Activated T-helper 17 cell treated with anti-CD3 and anti-CD28 coated beads, Interleukin-2, amount 50 U/mL, for 72 hours (primary cell): ENCODE measurements around the gene NDUFAF2. TPM values are rescaled to one million over a fixed set of nuclear protein-coding genes. Genes with fewer than 3 reads are reported as not detected.

Source experiments
- ATAC-seq: fragments of 150-1000 bp; cut with Tn5 transposase; replicated peaks from 2 replicates; pipeline ENCODE4 v1.10.0; 2021; ENCODE audit warnings: mild to moderate bottlenecking, moderate library complexity
- H3K27ac Mint-ChIP-seq: one replicate; pipeline ENCODE4 v1.8.0; 2022; ENCODE audit warnings: mixed read lengths
- H3K27me3 Mint-ChIP-seq: one replicate; pipeline ENCODE4 v1.8.0; 2022; ENCODE audit warnings: mixed read lengths
- H3K36me3 Mint-ChIP-seq: one replicate; pipeline ENCODE4 v1.8.0; 2022; ENCODE audit warnings: low read depth, mild to moderate bottlenecking, mixed read lengths
- H3K4me1 Mint-ChIP-seq: one replicate; pipeline ENCODE4 v1.8.0; 2022; ENCODE audit warnings: mixed read lengths
- H3K4me3 Mint-ChIP-seq: one replicate; pipeline ENCODE4 v1.8.0; 2022; ENCODE audit warnings: mild to moderate bottlenecking, mixed read lengths
- H3K9me3 Mint-ChIP-seq: one replicate; pipeline ENCODE4 v1.8.0; 2022; ENCODE audit warnings: mixed read lengths
- total RNA-seq, 2 donors: library from RNA; stranded (reverse); gene quantifications; one replicate each; pipeline ENCODE4 v1.2.3, GENCODE V29; 2022

The NDUFAF2 gene
- total RNA-seq, 2 donors from 2014 or later, result 13.6 to 30.4 TPM

GRCh38 chr5:61048534-61048933 lies 103.5 kb downstream of the NDUFAF2 start:
- peak; percentile 61 for ATAC-seq
- peaks cover 6% of the 10 kb centered on the region for H3K9me3 Mint-ChIP-seq

GRCh38 chr5:61050292-61050691 lies 105.3 kb downstream of the NDUFAF2 start:
- Mint-ChIP-seq H3K9me3 (peaks cover 3% of the 10 kb centered on the region), H3K4me1 (peaks cover 6% of the 10 kb centered on the region), H3K36me3 (no peaks in the 10 kb centered on the region), H3K4me3 (no peak overlapping the region), H3K27me3 (no peaks in the 10 kb centered on the region), H3K27ac (no peak overlapping the region)
- no peak for ATAC-seq

More at GRCh38 chr5:61048534-61048933, 103.5 kb downstream of the NDUFAF2 start:
- Mint-ChIP-seq H3K27ac (no peak overlapping the region), H3K27me3 (no peaks in the 10 kb centered on the region), H3K4me1 (peaks cover 5% of the 10 kb centered on the region), H3K36me3 (no peaks in the 10 kb centered on the region), H3K4me3 (no peak overlapping the region)

- Mint-ChIP-seq H3K9me3 (peaks cover 3% of the 10 kb centered on the region), H3K36me3 (no peaks in the 10 kb centered on the region), H3K4me3 (no peak overlapping the region), H3K4me1 (peaks cover 9% of the 10 kb centered on the region), H3K27me3 (no peaks in the 10 kb centered on the region), H3K27ac (no peak overlapping the region)
- no peak for ATAC-seq
Measured at GRCh38 chr5:61051267-61051666, 106.3 kb downstream of the NDUFAF2 start.

- Mint-ChIP-seq H3K27me3 (no peaks in the 10 kb centered on the region), H3K36me3 (no peaks in the 10 kb centered on the region), H3K27ac (no peak overlapping the region), H3K9me3 (peaks cover 3% of the 10 kb centered on the region), H3K4me3 (no peak overlapping the region), H3K4me1 (peaks cover 9% of the 10 kb centered on the region)
- ATAC-seq, result peak; percentile 78
Measured at GRCh38 chr5:61052882-61053281, 107.9 kb downstream of the NDUFAF2 start.

GRCh38 chr5:61053937-61054336 lies 108.9 kb downstream of the NDUFAF2 start:
- ATAC-seq, result no peak
- H3K36me3 Mint-ChIP-seq, result no peaks in the 10 kb centered on the region
- no peak overlapping the region for H3K4me3 Mint-ChIP-seq
- peaks cover 3% of the 10 kb centered on the region for H3K4me1 Mint-ChIP-seq
- H3K27me3 Mint-ChIP-seq, result no peaks in the 10 kb centered on the region
- no peaks in the 10 kb centered on the region for H3K9me3 Mint-ChIP-seq
- no peak overlapping the region for H3K27ac Mint-ChIP-seq

GRCh38 chr5:61055434-61056006 lies 110.5 kb downstream of the NDUFAF2 start:
- Mint-ChIP-seq H3K4me3 (no peak overlapping the region), H3K9me3 (no peaks in the 10 kb centered on the region), H3K27me3 (no peaks in the 10 kb centered on the region), H3K36me3 (no peaks in the 10 kb centered on the region), H3K4me1 (peaks cover 3% of the 10 kb centered on the region), H3K27ac (no peak overlapping the region)
- ATAC-seq, result no peak

GRCh38 chr5:61059499-61059898 lies 114.5 kb downstream of the NDUFAF2 start:
- H3K27me3 Mint-ChIP-seq, result no peaks in the 10 kb centered on the region
- H3K4me3 Mint-ChIP-seq, result no peak overlapping the region
- H3K4me1 Mint-ChIP-seq, result peaks cover 3% of the 10 kb centered on the region
- no peak for ATAC-seq
- H3K36me3 Mint-ChIP-seq, result no peaks in the 10 kb centered on the region
- H3K27ac Mint-ChIP-seq, result no peak overlapping the region
- peaks cover 7% of the 10 kb centered on the region for H3K9me3 Mint-ChIP-seq

GRCh38 chr5:61069150-61069549 lies 124.1 kb downstream of the NDUFAF2 start:
- ATAC-seq, result no peak
- H3K9me3 Mint-ChIP-seq, result no peaks in the 10 kb centered on the region
- no peaks in the 10 kb centered on the region for H3K27me3 Mint-ChIP-seq
- H3K27ac Mint-ChIP-seq, result no peak overlapping the region
- no peaks in the 10 kb centered on the region for H3K4me1 Mint-ChIP-seq
- H3K4me3 Mint-ChIP-seq, result no peak overlapping the region
- H3K36me3 Mint-ChIP-seq, result peaks cover 6% of the 10 kb centered on the region

- peaks cover 21% of the 10 kb centered on the region for H3K36me3 Mint-ChIP-seq
- no peak for ATAC-seq
- no peaks in the 10 kb centered on the region for H3K9me3 Mint-ChIP-seq
- no peak overlapping the region for H3K27ac Mint-ChIP-seq
- H3K4me3 Mint-ChIP-seq, result no peak overlapping the region
- no peaks in the 10 kb centered on the region for H3K4me1 Mint-ChIP-seq
- no peaks in the 10 kb centered on the region for H3K27me3 Mint-ChIP-seq
Measured at GRCh38 chr5:61071526-61071925, 126.5 kb downstream of the NDUFAF2 start.

GRCh38 chr5:61076626-61077025 lies 131.6 kb downstream of the NDUFAF2 start:
- Mint-ChIP-seq H3K36me3 (peaks cover 27% of the 10 kb centered on the region), H3K4me1 (no peaks in the 10 kb centered on the region), H3K4me3 (no peak overlapping the region), H3K27ac (no peak overlapping the region), H3K27me3 (no peaks in the 10 kb centered on the region), H3K9me3 (no peaks in the 10 kb centered on the region)
- ATAC-seq, result no peak

- Mint-ChIP-seq H3K27ac (no peak overlapping the region), H3K27me3 (no peaks in the 10 kb centered on the region), H3K4me3 (no peak overlapping the region), H3K9me3 (peaks cover 5% of the 10 kb centered on the region), H3K36me3 (peaks cover 12% of the 10 kb centered on the region), H3K4me1 (no peaks in the 10 kb centered on the region)
- no peak for ATAC-seq
Measured at GRCh38 chr5:61081741-61082140, 136.7 kb downstream of the NDUFAF2 start.

GRCh38 chr5:61082516-61083280 lies 137.7 kb downstream of the NDUFAF2 start:
- peaks cover 12% of the 10 kb centered on the region for H3K36me3 Mint-ChIP-seq
- H3K4me1 Mint-ChIP-seq, result no peaks in the 10 kb centered on the region
- ATAC-seq, result no peak
- H3K4me3 Mint-ChIP-seq, result no peak overlapping the region
- H3K9me3 Mint-ChIP-seq, result peaks cover 5% of the 10 kb centered on the region
- H3K27ac Mint-ChIP-seq, result no peak overlapping the region
- H3K27me3 Mint-ChIP-seq, result no peaks in the 10 kb centered on the region

GRCh38 chr5:61084658-61085057 lies 139.7 kb downstream of the NDUFAF2 start:
- Mint-ChIP-seq H3K4me1 (no peaks in the 10 kb centered on the region), H3K36me3 (peaks cover 6% of the 10 kb centered on the region), H3K27ac (no peak overlapping the region), H3K9me3 (peaks cover 5% of the 10 kb centered on the region), H3K4me3 (no peak overlapping the region), H3K27me3 (no peaks in the 10 kb centered on the region)
- ATAC-seq, result no peak

GRCh38 chr5:61085885-61086284 lies 140.9 kb downstream of the NDUFAF2 start:
- Mint-ChIP-seq H3K36me3 (peaks cover 6% of the 10 kb centered on the region), H3K4me3 (no peak overlapping the region), H3K27ac (no peak overlapping the region), H3K4me1 (no peaks in the 10 kb centered on the region), H3K27me3 (no peaks in the 10 kb centered on the region), H3K9me3 (peaks cover 5% of the 10 kb centered on the region)
- ATAC-seq, result no peak

- H3K4me3 Mint-ChIP-seq, result no peak overlapping the region
- H3K27me3 Mint-ChIP-seq, result no peaks in the 10 kb centered on the region
- peaks cover 6% of the 10 kb centered on the region for H3K36me3 Mint-ChIP-seq
- peaks cover 5% of the 10 kb centered on the region for H3K9me3 Mint-ChIP-seq
- H3K4me1 Mint-ChIP-seq, result no peaks in the 10 kb centered on the region
- no peak for ATAC-seq
- H3K27ac Mint-ChIP-seq, result no peak overlapping the region
Measured at GRCh38 chr5:61087921-61088320, 142.9 kb downstream of the NDUFAF2 start.
